ENCODE measurements around the gene NOL9. TPM values are rescaled to one million over a fixed set of nuclear protein-coding genes. Genes with fewer than 3 reads are reported as not detected.

Gene NOL9
- total and polyA plus RNA-seq, 9 of the 15 experiments (the other 6 are each of a cell fraction or from before 2014, with no cell fraction given) = 5.6 to 76.5 (median 47.3) TPM

GRCh38 chr1:6580593-6581409 lies 26.5 kb upstream of the NOL9 start (continued):
- TF ChIP-seq EZH2 (IDR thresholded peaks at IDR 0.05; ENCODE audit: borderline replicate concordance, low read depth, low read length) (no peak), CBFB (CRISPR knock-in tag; IDR thresholded peaks at IDR 0.05) (0 out of 2 replicates have a peak, but pooled peaks have one; percentile 59), CCAR2 (IDR thresholded peaks at IDR 0.05; ENCODE audit: low read depth, low read length) (no peak), ZNF217 (CRISPR knock-in tag; IDR thresholded peaks at IDR 0.05) (no peak), NONO (IDR thresholded peaks at IDR 0.05; ENCODE audit: low read depth in 2 of 2, low read length in 1 of 2) (no peak), RCOR1 (IDR thresholded peaks at IDR 0.05; ENCODE audit: borderline replicate concordance in 1 of 2, low read depth in 2 of 2, low read length in 2 of 2) (0 out of 4 replicates have a peak, but pooled peaks of 1 of the 2 experiments have one; percentile 23)
- TF ChIP-seq, protein P1, sequence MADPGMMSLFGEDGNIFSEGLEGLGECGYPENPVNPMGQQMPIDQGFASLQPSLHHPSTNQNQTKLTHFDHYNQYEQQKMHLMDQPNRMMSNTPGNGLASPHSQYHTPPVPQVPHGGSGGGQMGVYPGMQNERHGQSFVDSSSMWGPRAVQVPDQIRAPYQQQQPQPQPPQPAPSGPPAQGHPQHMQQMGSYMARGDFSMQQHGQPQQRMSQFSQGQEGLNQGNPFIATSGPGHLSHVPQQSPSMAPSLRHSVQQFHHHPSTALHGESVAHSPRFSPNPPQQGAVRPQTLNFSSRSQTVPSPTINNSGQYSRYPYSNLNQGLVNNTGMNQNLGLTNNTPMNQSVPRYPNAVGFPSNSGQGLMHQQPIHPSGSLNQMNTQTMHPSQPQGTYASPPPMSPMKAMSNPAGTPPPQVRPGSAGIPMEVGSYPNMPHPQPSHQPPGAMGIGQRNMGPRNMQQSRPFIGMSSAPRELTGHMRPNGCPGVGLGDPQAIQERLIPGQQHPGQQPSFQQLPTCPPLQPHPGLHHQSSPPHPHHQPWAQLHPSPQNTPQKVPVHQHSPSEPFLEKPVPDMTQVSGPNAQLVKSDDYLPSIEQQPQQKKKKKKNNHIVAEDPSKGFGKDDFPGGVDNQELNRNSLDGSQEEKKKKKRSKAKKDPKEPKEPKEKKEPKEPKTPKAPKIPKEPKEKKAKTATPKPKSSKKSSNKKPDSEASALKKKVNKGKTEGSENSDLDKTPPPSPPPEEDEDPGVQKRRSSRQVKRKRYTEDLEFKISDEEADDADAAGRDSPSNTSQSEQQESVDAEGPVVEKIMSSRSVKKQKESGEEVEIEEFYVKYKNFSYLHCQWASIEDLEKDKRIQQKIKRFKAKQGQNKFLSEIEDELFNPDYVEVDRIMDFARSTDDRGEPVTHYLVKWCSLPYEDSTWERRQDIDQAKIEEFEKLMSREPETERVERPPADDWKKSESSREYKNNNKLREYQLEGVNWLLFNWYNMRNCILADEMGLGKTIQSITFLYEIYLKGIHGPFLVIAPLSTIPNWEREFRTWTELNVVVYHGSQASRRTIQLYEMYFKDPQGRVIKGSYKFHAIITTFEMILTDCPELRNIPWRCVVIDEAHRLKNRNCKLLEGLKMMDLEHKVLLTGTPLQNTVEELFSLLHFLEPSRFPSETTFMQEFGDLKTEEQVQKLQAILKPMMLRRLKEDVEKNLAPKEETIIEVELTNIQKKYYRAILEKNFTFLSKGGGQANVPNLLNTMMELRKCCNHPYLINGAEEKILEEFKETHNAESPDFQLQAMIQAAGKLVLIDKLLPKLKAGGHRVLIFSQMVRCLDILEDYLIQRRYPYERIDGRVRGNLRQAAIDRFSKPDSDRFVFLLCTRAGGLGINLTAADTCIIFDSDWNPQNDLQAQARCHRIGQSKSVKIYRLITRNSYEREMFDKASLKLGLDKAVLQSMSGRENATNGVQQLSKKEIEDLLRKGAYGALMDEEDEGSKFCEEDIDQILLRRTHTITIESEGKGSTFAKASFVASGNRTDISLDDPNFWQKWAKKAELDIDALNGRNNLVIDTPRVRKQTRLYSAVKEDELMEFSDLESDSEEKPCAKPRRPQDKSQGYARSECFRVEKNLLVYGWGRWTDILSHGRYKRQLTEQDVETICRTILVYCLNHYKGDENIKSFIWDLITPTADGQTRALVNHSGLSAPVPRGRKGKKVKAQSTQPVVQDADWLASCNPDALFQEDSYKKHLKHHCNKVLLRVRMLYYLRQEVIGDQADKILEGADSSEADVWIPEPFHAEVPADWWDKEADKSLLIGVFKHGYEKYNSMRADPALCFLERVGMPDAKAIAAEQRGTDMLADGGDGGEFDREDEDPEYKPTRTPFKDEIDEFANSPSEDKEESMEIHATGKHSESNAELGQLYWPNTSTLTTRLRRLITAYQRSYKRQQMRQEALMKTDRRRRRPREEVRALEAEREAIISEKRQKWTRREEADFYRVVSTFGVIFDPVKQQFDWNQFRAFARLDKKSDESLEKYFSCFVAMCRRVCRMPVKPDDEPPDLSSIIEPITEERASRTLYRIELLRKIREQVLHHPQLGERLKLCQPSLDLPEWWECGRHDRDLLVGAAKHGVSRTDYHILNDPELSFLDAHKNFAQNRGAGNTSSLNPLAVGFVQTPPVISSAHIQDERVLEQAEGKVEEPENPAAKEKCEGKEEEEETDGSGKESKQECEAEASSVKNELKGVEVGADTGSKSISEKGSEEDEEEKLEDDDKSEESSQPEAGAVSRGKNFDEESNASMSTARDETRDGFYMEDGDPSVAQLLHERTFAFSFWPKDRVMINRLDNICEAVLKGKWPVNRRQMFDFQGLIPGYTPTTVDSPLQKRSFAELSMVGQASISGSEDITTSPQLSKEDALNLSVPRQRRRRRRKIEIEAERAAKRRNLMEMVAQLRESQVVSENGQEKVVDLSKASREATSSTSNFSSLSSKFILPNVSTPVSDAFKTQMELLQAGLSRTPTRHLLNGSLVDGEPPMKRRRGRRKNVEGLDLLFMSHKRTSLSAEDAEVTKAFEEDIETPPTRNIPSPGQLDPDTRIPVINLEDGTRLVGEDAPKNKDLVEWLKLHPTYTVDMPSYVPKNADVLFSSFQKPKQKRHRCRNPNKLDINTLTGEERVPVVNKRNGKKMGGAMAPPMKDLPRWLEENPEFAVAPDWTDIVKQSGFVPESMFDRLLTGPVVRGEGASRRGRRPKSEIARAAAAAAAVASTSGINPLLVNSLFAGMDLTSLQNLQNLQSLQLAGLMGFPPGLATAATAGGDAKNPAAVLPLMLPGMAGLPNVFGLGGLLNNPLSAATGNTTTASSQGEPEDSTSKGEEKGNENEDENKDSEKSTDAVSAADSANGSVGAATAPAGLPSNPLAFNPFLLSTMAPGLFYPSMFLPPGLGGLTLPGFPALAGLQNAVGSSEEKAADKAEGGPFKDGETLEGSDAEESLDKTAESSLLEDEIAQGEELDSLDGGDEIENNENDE (IDR thresholded peaks at IDR 0.05; ENCODE audit: low read depth, low read length) = peak; percentile 10
- TF ChIP-seq, protein P2, sequence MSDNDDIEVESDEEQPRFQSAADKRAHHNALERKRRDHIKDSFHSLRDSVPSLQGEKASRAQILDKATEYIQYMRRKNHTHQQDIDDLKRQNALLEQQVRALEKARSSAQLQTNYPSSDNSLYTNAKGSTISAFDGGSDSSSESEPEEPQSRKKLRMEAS (CRISPR knock-in tag; IDR thresholded peaks at IDR 0.05) = peak; percentile 52; the same call in 1 of the 2 replicates
- TF ChIP-seq, protein P3, sequence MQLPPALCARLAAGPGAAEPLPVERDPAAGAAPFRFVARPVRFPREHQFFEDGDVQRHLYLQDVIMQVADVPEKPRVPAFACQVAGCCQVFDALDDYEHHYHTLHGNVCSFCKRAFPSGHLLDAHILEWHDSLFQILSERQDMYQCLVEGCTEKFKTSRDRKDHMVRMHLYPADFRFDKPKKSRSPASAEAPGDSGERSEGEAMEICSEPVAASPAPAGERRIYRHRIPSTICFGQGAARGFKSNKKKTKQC (CRISPR knock-in tag; IDR thresholded peaks at IDR 0.05) = peak; percentile 76
- TF ChIP-seq, protein P4, sequence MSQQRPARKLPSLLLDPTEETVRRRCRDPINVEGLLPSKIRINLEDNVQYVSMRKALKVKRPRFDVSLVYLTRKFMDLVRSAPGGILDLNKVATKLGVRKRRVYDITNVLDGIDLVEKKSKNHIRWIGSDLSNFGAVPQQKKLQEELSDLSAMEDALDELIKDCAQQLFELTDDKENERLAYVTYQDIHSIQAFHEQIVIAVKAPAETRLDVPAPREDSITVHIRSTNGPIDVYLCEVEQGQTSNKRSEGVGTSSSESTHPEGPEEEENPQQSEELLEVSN (IDR thresholded peaks at IDR 0.05; ENCODE audit: borderline replicate concordance in 1 of 2, extremely low read depth in 1 of 2, insufficient read depth in 1 of 2, insufficient read length in 1 of 2, low read depth in 1 of 2, low read length in 1 of 2, poor library complexity in 1 of 2, severe bottlenecking in 1 of 2) = peak in 1 of 2 experiments; percentile 37
